ENCODE data around the gene NCAN. TPM values are rescaled to one million over a fixed set of nuclear protein-coding genes. Genes with fewer than 3 reads are reported as not detected.
A peak's percentile ranks its signal among the peaks of the same experiment; 100 is the strongest.

The NCAN gene
- total and polyA plus RNA-seq, 2 of the 4 experiments (the other 2 are of a cell fraction), result not detected

DNA sequence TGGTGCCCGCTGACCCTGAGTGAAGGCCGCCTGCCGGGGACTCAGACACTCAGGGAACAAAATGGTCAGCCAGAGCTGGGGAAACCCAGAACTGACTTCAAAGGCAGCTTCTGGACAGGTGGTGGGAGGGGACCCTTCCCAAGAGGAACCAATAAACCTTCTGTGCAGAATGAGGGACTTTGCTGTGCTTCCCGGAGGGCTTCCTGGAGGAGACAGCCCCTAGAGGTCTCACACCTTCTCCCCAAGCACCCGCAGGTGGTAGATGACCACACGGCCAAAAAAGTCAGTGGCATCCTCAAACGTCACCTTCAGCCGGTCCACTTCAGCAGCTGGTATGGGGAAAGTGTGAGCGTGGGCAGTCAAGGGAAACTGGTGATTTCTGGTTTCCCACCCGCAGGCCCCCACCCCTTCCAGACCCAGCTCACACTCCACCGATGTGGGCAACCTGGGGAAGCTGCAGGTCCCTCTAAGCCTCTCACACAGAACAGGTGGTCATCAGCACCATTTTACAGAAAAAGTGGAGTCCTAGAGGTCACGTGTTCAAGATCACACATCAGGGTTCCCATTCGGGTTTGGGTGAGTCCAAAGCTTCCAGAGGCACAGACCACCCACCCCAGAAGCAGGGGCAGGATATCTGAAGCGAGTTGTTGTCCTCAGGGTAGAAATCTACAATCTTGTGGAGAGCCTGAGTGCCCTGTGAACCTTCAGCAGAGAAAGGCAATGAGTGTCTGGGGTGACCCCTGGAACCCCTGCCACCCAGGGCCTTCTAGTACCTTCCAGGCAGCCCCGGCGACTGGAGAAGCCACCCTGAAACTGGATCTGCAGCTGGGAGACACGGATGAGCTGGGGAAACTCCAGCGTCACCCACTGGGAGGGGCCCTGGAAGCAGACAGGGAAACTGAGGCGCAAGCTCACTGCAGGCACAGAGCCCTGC lies 9.8 kb upstream of the NCAN start:
- H3K9me1 ChIP-seq (ENCODE audit: insufficient read depth, low read length), result 0 out of 2 replicates have a peak, but pooled peaks cover 5% of the 10 kb centered on the region
- BruUV-seq (replicated peaks), result no TSS peak
- no peak overlapping the region for H3K23ac ChIP-seq (ENCODE audit: low read depth, low read length)
- H3K27me3 ChIP-seq (ENCODE audit: control insufficient read depth, insufficient read depth, low read length), result peaks cover 8% of the 10 kb centered on the region; the same call in 1 of the 2 replicates
- DNase-seq, result no peak
- no peak overlapping the region for H2BK20ac ChIP-seq (ENCODE audit: low read depth, low read length)
- H3K18ac ChIP-seq (ENCODE audit: low read depth, low read length), result no peak overlapping the region
- peaks cover 3% of the 10 kb centered on the region; the same call in 1 of the 2 replicates for H3K4me1 ChIP-seq (ENCODE audit: control insufficient read depth, insufficient read depth, low read length)
- H3K14ac ChIP-seq (replicated peaks; ENCODE audit: low read depth, low read length), result no peak overlapping the region
- 70% methylated on average over 7 of the region's 19 CpGs; no CpG with 5 or more reads in 1 of the 2 experiments for WGBS, 2 experiments (ENCODE audit: extremely low coverage in 2 of 2, insufficient read length in 1 of 2)
- peaks cover 5 to 25% of the 10 kb centered on the region in 2 experiments for H3K79me1 ChIP-seq (ENCODE audit: low read depth in 1 of 2, low read length in 2 of 2)
- in situ Hi-C loops (cut with MboI; ENCODE audit: low sequenced_read_pairs) (no loop called here), intact Hi-C loops (cut with micrococcal nuclease) (no loop called here), dilution Hi-C loops (cut with HindIII; ENCODE audit: low sequenced_read_pairs, unreplicated experiment) (no loop called here)
- H3K4me3 ChIP-seq (ENCODE audit: insufficient read depth, low read depth, low read length), result no peak overlapping the region; the same call in 1 of the 2 replicates
- CTCF ChIA-PET, result no interaction called here
- H3K9ac ChIP-seq (ENCODE audit: low read depth, low read length), result peak overlapping the region; percentile 69; the same call in 1 of the 2 replicates
- peak overlapping the region; percentile 69; a peak in 2 of 4 replicates for H4K8ac ChIP-seq (ENCODE audit: low read depth in 2 of 2, low read length in 2 of 2)
- peak overlapping the region; percentile 84 for H3K4me2 ChIP-seq (ENCODE audit: low read depth, low read length)
- H3K36me3 ChIP-seq (ENCODE audit: control insufficient read depth, insufficient read depth, low read length), result peaks cover 35% of the 10 kb centered on the region
- H2BK15ac ChIP-seq (ENCODE audit: low read depth, low read length), result no peak overlapping the region
- H2AFZ ChIP-seq (replicated peaks; ENCODE audit: low read length, poor library complexity), result no peak overlapping the region
- H4K20me1 ChIP-seq (ENCODE audit: insufficient read depth, low read length), result no peaks in the 10 kb centered on the region
- no peak overlapping the region for H3K4ac ChIP-seq (ENCODE audit: low read depth, low read length)
- H2AK5ac ChIP-seq (ENCODE audit: low read depth, low read length), result peak overlapping the region; percentile 26
- H3K9me3 ChIP-seq (ENCODE audit: control insufficient read depth, insufficient read depth, low read length), result no peaks in the 10 kb centered on the region
- H2BK5ac ChIP-seq (ENCODE audit: low read depth, low read length, poor library complexity, severe bottlenecking), result no peak overlapping the region
- no peak overlapping the region for H2BK120ac ChIP-seq (ENCODE audit: low read depth, low read length)
- no peak overlapping the region for H3K56ac ChIP-seq (ENCODE audit: extremely low read depth, insufficient read depth, low read length)
- POLR2A ChIA-PET (ENCODE audit: unreplicated experiment), result no interaction called here
- H2AK9ac ChIP-seq (replicated peaks; ENCODE audit: low read depth, low read length, poor library complexity), result peak overlapping the region; percentile 95
- no peak for ATAC-seq (ENCODE audit: low read depth)
- no peak overlapping the region for H4K91ac ChIP-seq (ENCODE audit: insufficient read depth, low read depth, low read length)
- H4K5ac ChIP-seq (ENCODE audit: low read depth, low read length), result no peak overlapping the region
- no peak overlapping the region for H3K27ac ChIP-seq (ENCODE audit: insufficient read depth, low read length)
- TF ChIP-seq CEBPB (IDR thresholded peaks at IDR 0.05; ENCODE audit: low read depth, low read length) (no peak), RCOR1 (IDR thresholded peaks at IDR 0.05; ENCODE audit: insufficient replicate concordance, low read length) (no peak), CTCF (conservative IDR thresholded peaks at IDR 0.05; ENCODE audit: low read depth, low read length) (no peak), FOS (IDR thresholded peaks at IDR 0.05; ENCODE audit: low read depth, low read length) (no peak), RAD21 (IDR thresholded peaks at IDR 0.05; ENCODE audit: low read length) (no peak), RFX5 (IDR thresholded peaks at IDR 0.05; ENCODE audit: low read depth, low read length) (no peak), POLR2A (IDR thresholded peaks at IDR 0.05; ENCODE audit: low read depth, low read length) (no peak), USF2 (IDR thresholded peaks at IDR 0.05; ENCODE audit: low read depth, low read length) (no peak), MAZ (IDR thresholded peaks at IDR 0.05; ENCODE audit: borderline replicate concordance, low read depth, low read length) (no peak), MXI1 (IDR thresholded peaks at IDR 0.05; ENCODE audit: borderline replicate concordance, low read depth, low read length) (no peak), NFE2L2 (IDR thresholded peaks at IDR 0.05; ENCODE audit: low read depth, low read length) (no peak), MAFK (IDR thresholded peaks at IDR 0.05; ENCODE audit: low read depth, low read length) (no peak), CHD1 (IDR thresholded peaks at IDR 0.05; ENCODE audit: low read depth, low read length) (no peak)
- TF ChIP-seq, protein P1, sequence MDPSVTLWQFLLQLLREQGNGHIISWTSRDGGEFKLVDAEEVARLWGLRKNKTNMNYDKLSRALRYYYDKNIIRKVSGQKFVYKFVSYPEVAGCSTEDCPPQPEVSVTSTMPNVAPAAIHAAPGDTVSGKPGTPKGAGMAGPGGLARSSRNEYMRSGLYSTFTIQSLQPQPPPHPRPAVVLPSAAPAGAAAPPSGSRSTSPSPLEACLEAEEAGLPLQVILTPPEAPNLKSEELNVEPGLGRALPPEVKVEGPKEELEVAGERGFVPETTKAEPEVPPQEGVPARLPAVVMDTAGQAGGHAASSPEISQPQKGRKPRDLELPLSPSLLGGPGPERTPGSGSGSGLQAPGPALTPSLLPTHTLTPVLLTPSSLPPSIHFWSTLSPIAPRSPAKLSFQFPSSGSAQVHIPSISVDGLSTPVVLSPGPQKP (IDR thresholded peaks at IDR 0.05; ENCODE audit: borderline replicate concordance, low read depth, low read length), result no peak
